Measurements from ENCODE around the gene MAPK12.
A peak's percentile ranks its signal among the peaks of the same experiment; 100 is the strongest.
"Not testable (repeated sequence)": the region's sequence is repeated elsewhere in the genome, so short reads cannot be mapped to it uniquely, and the experiment has no call there.

The MAPK12 gene

DNA sequence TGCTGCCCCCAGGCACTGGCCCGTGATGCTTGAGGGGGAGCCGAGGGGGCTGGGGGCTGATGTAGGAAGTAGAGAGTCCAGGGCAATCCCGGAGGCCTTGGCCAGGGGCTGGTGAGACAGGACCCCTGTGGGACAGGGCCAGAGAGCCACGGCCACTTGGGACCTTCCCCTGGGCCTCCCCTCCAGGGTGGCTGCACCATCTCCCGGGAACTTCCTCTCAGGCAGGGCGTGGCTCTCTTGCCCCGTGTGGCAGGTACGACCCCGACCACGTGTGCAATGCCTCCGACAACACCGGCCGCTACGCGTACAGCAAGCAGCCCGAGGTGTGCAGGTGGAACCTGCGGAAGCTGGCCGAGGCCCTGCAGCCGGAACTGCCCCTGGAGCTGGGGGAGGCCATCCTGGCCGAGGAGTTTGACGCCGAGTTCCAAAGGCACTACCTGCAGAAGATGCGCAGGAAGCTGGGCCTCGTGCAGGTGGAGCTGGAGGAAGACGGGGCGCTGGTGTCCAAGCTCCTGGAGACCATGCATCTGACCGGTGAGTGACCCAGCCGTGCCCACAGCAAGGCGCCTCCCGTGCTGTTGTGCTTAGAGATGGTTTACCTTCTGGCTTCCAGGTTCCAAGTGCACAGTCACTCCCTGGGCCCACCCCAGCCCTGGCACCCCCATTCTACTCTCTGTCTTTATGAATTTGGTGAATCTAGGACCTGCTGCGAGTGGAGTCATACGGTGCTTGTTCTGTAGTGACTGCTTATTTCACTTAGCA lies 50.9 kb downstream of the MAPK12 start:
- DNase-seq: no peak

- DNase-seq: peak; percentile 68
Observed at GRCh38 chr22:50209893-50210292, 51.6 kb downstream of the MAPK12 start.

DNA sequence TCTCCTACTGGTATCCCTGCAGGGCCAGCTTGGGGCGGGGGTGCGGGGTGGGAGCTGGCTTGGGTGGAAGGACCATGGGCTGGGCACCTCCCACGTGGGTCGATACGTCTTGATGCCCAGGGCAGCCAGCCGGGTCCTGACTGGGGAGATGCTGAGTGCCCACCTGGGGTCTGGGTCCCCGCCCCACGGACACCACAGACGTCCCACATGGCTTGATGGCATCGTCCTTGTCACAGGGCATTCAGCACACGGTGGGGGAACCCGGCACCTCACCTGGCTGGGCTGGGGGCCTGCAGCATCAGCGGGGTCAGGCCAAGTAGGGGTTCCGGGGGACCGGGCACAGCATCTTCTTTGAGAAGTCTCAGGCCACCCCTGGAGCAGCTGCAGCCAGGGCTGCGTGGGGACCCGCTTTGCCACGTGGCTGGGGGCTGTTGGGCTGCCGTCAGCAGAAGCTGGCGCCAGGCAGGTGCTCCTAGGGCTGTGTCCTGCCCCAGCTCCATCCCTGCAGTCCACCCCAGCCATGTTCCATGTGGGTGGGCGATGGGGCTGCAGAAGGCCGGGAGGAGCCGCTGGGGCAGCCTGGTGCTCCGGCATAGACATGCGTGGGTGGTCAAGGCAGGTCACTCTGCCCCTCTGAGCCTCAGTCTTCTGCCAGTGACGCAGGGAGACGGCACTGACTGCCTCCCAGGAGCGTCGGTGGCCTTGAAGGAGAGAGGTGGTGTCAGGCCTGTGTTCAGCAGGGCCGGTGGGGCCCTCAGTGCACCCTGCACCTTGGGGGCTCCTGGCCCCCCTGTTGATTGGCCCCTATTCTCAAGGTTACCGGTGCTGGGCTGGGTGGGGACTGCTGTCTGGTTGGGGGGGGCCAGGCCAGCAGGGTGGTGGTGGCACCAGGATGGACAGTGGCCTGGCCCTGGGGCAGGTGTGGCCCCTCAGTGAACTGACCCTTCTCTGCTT lies 52.3 kb downstream of the MAPK12 start:
- no peak for DNase-seq

DNA sequence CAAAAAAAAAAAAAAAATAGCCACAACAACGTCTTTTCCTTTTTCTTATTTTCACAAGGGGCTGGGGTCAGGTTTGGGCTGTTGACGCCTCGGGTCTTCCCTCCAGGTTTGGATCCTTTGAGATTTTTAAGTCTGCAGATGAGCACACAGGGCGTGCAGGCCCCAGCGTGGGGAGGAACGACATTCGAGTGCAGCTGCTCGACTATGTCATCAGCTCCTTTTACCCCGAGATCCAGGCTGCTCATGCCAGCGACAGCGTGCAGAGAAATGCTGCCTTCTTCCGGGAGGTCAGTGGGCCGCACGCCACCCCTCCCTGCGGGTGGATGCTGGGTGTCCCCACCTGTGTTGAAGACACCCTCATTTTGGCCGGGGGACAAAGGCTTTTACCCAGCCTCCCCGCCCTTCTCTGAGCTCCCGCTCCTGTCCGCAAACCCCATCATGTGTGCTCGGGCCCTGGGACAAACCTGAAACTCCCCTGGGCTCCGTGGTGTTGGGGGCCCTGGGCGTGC lies 53.0 kb downstream of the MAPK12 start:
- no peak for DNase-seq

- DNase-seq: no peak
Observed at GRCh38 chr22:50207383-50208140, 53.9 kb downstream of the MAPK12 start.

DNA sequence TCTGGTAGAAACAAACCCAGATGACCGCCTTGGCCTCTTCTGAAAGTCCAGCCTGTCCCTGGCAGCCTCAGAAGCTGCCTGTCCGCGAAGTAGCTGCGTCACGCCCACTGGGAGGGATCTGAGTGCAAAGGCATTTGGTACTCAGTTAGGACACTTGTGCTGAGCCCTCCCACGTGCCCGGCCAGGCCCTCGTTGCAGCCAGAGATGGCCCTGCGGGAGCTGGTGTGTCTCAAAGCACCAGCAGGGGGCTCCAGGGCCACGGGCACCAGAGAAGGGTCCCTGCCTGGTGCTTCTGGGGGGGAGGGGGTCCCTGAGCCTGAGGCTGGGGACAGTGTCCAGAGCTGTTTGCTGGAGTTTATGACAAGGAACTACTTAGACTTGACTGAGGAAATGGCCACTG lies 54.9 kb downstream of the MAPK12 start:
- DNase-seq: no peak

DNA sequence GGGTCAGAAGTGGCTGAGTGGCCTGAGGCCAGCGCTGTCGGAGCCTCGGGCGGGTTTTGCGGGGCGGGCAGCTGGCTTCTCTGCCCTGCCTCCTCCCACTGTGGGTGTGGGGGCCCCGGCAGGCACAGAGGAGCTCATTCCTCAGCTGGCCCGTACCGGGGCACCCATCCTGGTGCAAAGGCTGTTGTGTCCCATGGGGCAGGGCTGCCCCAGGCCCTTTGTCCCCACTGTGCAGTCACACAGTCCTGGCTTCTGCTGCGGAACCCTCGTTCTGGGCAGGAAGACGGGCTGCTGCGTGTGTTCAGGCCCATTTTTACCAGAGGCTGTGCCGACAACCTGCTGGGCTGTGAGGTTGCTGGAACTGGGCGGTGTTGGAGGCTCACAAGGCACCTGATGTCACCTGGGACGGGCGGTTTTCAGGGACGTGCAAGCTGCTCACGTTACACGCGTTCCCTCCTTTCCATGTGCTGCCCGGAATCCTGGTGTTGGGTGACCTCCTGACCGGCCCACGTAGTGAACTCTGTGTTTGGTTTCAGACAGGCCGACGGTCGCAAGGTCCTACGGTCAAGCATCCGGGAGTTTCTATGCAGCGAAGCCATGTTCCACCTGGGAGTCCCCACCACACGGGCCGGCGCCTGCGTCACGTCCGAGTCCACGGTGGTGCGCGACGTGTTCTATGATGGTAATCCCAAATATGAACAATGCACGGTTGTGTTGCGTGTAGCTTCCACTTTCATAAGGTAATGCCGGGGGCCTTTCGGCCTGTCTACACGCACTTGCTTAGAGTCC lies 55.5 kb downstream of the MAPK12 start:
- DNase-seq: no peak

- not testable (repeated sequence) for DNase-seq
Observed at GRCh38 chr22:50204998-50205397, 56.5 kb downstream of the MAPK12 start.

DNA sequence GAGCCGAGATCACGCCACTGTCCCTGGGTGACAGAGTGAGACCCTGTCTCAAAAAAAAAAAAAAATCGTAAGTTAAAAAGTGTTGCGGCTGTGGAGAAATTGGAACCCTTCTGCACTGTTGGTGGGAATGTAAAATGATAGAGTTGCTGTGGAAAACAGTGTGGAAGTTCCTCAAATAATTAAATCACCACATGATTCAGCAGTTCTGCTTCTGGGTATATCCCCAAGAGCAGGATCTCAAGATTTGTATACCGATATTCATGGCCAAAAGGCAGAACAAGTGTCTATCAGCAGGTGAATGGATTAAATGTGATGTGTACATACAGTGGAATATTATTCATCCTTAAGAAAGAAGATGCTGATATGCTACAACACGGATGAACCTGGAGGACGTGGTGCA lies 56.9 kb downstream of the MAPK12 start:
- no peak for DNase-seq

DNA sequence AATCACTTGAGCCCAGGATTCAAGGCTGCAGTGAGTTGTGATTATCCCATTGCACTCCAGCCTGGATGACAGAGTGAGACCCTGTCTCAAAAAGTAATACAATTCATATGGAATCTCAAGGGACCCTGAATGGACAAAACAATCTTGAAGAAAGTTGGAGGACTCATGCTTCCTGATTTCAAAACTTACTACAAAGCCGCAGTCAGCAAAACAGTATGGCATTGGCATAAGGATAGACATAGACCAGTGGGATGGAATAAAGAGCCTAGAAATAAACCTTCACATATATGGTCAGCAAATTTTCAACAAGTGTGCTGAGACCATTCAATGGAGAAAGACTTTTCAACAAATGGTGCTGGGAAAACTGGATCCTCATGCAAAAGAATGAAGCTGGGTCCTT lies 58.2 kb downstream of the MAPK12 start:
- no peak for DNase-seq
